HG03159 (cell line): ENCODE data around the gene LAMA5.

Source experiments
- ATAC-seq: cut with Tn5 transposase; IDR thresholded peaks from one replicate; pipeline ENCODE4 v1.9.1; 2021; ENCODE audit warnings: mild to moderate bottlenecking, moderate library complexity; ENCODE audit not compliant: unreplicated experiment

Gene LAMA5

DNA sequence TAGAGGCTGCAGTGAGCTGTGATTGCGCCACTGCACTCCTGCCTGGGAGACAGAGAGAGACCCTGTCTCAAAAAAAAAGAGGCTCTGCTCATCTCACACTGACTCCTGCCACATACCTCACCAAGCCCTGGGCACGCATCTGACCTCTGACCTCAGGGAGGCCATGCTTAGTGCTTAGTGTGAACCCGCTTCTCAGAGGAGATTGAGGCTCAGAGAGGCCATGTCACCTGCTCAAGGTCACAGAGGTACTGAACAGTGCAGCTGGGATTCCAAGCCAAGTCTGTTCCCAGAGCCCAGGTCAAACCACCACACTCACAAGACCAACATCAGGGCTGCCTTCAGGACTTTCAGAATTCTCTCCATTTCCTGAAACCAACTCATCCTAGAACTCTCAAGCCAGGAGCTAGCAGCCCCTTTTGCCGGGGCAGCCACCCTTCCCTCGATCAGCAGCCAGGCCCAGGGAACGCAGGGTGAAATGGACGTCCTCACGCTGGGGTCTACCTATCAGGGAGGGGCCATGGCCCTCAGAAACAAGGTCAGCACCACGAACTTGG is 37.1 kb upstream of the LAMA5 start:
- ATAC-seq, result no peak

DNA sequence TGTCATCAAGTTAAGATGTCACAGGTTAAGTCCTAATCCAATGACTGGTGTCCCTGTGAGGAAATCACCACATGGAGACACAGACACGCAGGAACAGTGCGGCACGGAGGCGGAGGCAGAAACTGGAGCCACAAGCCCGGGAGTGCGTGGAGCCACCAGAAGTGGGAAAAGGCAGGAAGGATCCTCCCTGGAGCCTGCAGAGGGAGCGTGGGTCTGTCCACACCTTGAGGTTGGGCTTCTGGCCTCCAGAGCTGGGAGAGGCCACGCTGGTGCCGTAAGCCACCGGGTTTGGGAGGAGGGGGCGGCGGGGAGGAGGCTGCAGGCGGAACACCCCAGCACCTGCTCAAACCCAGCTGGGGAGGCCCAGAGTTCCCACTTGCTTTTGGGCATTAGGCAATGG is 36.2 kb upstream of the LAMA5 start:
- ATAC-seq, result no peak

DNA sequence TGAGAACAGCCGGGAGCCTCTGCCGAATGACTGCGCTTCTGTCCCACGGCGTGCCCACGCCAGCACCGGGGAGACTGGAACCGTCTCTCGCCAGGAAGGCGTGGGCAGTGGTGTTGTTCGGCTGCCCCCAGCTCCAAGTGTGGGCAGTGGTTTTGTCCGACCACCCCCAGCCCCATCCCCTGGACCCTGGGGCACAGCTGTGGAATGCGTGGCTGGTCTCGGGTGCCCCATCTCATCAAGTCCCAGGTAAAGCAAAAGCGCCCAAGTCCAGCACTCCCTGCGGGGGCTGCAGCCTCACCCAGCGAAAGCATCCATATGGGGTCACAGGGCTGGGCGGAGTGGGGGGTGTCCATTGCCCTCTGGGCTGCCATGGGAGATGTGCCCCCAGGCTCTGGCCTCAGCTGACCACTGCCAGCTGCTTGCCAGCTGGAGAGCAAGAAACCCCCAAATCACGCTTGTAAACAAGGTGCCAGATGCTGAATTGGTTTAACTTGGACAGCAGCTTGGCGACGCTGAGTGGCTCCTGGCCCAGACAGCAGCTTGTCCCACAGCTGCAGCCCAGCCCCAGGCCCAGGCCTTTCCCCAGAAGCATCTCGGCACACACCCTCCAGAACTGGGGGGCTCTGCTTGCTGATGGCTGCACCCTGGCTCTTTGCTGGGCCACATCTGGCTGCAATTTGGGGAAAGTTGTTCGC is 35.5 kb upstream of the LAMA5 start:
- ATAC-seq, result no peak

DNA sequence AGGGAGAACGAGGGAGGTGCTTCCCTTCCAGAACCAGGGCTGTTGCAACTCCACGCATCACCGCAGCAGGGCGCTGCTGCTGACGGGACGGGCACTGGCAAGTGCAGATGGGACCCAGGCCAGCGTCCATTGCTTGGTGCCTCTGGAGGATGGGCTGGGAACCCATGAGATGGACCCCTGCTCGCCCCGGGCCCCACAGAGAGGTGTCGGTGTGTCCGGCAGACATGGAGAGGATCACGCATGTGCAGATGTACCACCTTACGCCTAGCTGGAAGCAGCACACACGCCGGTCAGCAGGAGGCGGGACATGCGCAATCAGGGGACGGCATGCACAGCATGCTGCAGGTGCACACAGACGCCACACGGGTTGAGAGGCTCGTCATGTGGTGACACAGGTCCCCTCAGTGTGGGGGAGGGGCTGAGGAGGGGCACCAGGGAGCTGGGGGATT is 34.2 kb upstream of the LAMA5 start:
- ATAC-seq, result no peak

DNA sequence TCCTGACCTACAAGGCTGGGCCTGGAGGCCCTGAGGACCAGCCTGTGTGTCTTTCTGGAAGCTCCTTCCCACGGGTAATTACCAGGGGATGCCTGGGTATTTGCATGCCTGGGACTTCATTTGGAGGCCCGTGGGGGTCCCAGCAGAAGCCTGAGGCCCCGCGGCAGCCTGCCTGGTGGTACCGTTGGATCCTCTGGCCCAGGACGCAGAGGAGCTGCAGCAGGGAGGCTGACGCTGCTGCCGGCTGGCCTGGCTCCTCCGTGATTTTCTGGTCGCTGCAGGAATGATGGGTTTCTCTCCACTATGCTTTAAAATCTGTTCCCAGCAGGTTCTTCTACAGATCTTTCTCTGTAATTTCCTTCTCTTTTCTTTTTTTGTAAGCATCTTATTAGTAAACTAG is 33.4 kb upstream of the LAMA5 start:
- no peak for ATAC-seq

DNA sequence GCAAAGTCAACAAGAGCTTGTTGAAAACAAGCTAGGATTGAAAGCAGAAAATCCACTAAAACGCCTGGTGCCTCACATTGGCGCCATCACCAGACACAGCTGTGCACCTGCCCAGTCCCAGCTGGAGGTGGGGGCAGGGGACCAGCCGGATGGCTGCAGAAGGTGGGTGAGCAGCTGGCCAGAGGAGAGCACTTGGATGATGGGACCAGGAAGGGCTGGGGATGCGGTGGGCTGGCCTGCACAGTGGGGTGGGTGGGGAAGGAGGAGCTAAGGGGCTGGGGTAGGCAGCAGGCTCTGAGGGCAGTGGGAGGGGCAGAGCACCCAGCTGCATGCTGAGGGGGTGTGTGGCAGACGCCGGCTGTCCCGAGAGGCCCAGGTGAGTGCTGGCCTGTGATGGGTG is 32.9 kb upstream of the LAMA5 start:
- no peak for ATAC-seq

DNA sequence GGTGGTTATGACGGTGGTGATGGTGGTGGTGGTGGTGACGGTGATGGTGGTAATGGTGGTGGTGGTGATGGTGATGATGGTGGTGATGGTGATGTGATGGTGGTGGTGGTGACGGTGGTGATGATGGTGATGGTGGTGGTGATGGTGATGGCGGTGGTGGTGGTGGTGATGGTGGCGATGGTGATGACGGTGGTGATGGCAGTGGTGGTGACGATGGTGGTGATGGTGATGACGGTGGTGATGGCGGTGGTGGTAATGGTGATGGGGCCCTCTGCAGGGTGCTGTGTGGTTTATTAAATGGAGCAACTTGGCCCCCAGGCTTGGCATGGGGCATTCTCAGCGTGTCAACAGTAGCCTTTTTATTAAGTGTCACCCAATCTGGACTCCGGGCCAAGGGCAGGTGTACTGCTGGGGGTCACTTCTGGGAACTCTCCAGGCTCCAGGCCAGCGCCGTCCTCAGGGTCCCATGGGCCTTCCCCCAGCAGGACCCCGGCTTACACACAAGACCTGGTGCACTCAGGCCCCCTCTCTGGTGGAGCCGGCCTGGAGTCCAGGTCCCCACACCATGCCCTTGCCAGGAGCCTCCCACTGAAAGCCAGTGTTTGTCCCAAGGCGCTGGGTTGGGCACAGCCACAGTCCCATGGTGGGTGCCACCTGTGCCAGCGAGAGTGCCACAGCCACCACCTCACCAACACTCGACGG is 31.2 kb upstream of the LAMA5 start:
- no peak for ATAC-seq

DNA sequence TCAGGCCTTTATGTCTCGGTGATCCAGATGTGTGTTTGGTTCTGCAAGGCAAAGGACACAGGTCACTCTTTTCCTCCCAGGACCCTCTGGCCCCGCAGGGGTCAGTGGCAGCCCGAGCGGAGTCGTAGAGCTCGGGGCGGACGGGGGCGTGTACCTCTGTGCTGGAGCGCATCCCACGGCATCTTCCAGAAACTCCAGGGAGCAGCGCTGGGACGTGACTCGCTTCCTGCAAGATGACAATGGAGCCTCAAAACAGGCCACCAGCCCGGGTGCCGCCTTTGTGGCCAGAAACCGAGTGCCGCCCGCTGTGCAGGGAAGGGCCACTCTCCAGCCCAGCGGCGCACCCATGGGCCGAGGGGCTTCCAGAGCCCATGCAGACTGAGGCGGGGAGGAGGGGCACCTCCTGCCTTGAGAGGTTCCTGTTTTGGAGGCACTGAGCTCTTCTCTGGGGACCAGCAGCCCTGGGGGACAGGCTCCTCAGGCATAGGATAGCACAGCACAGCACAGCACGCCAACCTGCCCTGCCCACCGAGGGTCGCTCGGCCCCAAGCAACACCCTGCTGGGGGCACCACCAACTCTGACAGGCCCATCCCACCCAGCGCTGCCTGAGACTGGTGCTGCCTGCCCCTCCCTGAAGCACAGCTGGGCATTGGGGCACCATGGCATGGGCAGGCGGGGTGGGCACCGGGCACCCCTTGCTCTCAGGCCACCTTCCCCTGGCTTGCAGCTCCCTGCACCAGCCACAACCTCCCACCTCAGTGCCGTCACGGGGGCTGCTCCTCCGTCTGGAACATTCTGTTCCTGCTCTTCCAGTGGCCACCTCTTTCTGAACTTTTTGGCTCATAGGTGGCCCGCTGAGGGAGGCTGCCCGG is 29.5 kb upstream of the LAMA5 start:
- ATAC-seq, result no peak

DNA sequence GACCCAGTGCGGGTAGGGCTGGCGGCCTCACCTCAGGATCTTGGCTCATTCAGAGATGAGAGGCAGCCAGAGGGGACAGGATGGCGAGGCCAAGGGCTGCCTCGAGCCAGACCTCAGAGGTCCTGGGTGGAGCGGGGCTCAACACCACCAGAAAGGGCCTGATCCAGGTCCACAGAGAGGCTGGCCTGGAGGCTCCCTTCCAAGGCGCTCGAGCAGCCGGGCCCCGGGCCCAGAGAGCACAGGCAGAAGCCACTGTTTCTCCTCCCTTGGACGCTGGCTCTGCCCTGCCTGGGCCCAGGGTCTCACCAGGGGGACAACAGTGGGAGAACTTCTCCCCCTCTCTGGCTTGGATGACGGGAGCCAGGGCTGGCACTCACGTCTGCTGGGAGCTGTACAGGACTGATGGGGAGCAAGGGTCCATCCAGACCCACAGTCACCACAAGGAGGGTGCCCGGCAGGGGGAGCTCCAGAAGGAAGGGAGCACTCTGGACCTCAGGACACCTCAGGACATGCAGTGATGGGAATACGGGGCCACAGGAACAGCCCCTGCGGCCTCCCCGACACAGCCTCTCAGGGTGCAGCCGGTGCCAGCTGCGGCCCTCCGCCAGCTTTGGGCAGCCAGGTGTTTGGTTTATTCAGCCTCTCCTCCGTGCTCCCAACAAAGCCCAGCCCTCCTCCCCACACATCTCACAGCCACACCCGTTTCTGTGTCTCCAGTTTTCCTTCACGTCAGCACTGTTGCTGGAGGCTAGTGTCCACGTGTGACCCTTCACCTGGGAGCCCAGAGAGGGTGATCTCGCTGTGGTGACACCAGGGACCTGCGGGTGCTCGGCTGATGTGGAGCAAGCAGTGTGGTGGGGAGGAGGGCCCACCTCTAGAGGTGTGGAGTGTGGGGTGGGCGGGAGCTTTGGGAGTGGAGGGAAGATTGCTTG is 28.5 kb upstream of the LAMA5 start:
- ATAC-seq, result no peak

DNA sequence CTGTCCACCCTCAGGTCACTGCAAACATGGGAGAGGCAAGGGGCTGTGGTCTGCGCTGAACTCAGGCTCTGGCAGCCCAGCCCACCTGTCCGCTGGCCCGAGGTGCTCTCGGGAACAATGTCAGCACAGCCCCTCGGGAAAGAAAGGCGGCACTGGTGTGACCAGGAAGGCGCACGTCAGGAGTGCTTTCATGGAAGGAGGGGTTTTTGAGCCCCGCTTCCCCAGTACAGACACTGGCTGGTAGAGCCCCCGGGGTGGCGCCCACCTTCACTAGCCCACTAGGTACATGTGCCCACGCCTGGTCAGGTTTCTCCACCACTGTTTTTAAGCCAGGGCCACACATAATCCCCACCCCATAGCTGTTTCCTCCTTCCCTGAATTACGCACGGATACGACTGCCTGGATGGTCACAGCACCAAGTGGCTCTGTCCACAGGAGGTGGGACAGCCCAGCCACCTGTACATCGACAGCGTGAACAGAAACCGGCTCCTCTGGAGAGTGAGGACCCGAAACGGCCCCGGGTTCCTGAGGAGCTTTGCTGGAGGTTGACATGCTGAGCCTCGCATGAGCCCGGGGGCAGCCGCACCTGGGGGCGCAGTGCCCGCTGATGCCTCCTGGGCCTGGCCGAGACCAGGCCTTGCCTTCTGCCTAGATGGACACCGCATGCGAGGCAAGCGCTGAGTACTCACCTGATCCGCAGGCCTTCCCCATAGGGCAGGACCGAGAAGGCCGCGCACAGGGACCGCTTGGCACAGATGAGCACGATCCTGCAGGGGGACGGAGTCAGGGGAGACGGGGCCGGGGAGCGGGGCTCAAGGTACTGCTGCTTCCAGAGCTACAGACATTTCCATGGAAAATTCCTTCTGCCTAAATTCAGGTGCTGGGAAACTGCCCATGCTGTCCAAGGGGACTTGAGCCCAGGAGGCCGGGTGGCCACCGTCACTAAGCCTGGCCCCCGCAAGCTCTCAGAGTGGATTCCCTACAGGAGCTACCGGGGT is 27.4 kb upstream of the LAMA5 start:
- no peak for ATAC-seq

DNA sequence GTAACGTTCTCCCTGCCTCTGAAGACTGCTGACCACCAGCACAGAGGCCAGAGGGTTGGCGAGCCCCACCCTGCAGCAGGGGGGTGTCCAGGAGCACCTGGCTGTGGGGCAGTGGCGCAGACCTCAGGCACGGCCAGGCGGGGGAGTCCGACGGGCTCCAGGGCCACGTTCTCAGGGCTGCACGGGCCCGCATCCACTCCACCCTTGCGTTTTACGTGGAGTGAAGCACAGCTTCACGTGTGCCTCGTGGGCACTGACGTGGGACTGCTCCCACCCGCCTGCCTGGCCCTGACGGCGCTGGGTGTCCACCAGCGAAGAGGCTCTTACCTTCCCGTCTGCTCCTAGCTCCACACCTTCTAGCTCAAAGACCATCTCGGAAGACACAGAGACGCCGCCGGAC is 26.7 kb upstream of the LAMA5 start:
- ATAC-seq, result no peak

DNA sequence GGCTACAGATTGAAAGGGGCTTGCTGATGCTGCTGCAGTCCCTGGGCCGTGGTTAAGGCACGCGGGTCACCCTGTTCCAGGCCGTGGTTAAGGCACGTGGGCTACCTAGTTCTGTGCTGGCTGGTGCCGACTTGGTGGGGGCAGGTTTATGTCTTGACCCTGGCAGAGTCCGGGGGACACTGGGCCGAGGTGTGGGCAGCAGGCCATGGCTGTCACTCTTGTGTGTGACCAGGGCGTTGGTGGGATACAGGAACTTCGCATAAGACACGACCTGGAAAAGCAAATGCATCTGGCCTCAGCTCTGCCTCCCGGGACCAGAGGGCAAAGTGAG is 26.2 kb upstream of the LAMA5 start:
- no peak for ATAC-seq

DNA sequence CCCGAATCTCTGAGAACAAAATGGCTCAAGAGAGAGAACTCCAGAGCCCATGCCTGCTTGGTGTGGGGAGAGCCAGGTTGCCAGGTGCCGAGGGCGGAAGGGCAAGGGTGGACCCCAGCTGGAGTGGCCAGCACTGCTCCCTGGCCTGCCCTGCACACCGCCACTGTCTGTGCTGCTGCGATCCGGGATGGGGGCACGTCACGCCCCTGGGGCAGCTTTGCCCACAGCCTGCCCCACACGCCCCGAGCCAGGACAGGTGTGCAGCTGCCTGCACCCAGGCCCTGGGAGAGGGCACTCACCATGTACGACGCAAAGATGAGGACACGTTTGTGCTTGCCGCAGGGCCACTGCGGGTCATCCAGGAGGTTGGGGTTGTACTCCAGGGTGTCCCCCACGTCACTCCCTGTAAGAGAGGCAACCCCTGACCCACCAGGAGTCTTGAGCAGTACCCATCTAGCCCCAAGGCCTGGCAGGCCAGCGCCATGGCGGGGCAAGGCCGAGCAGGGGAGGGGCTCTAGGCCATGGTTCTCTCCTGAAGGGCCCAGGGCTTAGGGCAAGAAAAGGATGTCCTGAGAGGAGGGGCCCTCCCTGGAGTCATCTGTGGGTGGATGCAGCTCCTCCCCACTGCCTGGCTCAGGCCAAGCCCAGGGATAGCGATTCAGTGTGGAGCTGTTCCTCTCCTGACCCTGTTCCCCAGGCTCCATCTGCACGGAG is 25.7 kb upstream of the LAMA5 start:
- ATAC-seq, result no peak

DNA sequence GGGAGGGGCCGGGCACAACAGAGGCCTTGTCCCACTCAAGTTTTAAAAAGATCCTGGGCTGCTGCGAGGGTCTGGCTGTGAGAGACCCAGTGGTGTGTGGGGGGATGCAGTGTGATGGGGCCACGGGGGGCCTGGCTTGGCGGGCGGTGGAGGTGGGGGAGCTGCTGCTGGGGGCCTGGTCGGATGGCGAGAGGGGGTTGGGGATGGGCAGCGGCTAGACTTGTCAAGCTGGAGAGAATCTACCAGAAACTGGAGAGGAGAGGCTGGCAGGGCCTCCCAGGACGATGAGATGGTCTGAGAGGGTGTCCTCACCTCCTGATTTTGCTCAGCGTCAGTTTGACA is 24.9 kb upstream of the LAMA5 start:
- ATAC-seq, result no peak

DNA sequence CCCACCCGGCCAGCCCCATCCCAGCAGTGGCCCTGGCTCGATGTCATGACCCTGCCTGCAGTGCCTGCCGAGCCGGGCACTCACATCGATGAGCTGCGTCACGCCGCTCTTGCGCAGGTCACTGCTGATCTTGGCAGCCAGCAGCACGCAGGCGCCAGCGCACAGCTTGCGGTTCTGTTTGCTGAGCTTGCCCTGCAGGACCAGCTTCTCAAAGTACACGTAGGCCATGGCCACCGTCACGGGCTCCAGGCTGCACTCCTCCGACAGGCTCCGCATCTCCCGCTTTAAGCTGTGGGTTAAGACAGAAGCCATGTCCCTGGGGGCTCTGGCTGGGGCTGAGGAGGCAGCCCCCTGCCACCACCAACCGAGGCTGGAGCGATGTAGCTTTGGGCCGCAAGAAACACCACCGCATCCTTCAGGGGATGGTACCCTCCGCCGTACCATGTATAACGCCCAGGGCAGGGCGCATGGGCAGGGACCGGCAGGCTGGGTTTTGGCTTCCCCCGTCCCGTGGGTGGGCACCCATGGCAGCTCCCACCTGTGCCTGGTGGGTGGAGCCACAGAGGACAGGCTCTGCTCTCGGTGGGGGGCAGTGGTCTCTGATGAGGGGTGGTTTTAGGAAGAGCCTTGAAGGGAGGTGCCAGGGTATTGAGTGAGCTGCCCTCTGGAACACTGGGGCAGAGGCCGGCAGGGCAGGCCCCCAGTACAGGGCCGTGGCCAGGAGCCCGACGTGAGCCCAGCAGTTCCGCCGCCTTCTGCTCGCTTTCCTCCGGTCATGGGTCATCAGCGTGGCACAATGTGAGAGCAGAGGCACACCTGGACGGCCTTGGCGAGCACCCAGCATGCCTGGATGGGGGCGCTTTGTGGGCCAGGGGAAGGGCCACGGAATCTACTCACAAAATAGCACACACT is 24.3 kb upstream of the LAMA5 start:
- no peak for ATAC-seq

DNA sequence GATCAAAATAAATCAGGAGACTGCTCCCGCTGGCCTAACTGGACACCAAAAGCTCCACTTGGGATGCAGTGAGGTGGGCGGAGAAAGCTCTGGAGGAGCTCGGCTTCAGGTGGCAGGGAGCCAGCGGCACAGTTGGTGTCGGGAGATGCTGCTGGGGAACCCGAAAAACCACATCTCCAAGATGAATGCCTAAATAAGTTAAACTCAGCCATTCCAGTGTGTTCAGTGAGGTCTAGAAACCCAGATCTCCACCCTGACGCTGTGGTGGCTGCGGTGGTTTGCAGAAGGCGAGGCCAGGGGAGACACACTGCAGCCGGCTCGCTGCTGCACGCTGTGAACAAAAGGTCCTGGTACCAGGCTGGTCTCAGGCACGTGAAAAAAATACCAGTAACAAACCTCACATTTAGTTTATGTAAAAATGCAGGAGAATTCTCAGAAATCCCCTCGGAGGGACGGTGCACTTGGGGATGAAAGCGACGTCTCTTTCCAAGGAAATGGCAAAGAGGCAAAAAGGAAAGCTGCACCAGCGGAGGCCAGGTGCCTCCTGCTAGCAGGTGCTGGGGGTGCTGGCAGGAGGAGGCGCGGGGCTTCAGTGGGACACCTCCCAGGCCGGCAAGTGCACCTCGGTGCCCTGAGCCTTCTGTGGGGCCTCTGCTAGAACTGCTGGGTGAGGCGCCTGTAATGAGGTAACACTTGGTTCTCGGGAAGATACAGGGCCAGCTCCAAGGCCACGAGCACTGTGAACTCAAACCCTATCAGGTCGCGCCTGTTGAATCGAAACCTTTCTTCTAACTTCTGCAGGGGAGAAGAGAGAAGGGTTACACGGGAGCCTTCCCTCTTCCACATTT is 23.4 kb upstream of the LAMA5 start:
- no peak for ATAC-seq

DNA sequence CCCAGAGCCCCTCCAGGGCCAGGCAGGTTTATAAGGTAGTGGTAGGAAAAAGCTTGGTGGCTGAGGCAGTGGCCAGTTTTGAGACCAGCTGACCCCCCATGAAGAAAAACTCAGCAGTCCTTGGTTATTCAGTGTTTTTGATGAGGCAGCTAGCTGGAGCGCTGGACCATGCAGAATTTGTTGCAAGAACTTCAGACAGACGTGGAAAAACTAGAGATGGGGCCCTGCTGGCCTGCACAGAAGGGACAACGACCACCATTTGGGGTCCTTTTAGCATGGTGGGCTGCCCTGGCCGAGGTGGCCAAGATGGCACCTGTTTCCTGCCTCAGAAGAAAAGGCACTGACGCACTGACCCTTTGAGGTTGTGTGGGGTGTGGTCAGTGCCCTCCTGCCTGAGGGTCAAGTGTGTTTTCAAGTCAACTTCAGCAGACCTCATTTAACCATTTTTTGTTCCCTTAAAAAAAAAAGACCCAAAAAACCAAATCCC is 22.5 kb upstream of the LAMA5 start:
- ATAC-seq, result no peak
